ENCODE data around the gene TP73. TPM values are rescaled to one million over a fixed set of nuclear protein-coding genes. Genes with fewer than 3 reads are reported as not detected.
A peak's percentile ranks its signal among the peaks of the same experiment; 100 is the strongest.

TP73 gene
- total RNA-seq, 8 experiments from 2014 or later: 0.27 to 2.0 (median 0.83) TPM

GRCh38 chr1:3710251-3710650, 57.9 kb downstream of the TP73 start:
- in situ Hi-C loops (cut with MboI; ENCODE audit: low pct_unique_long_range_greater_than_20kb in 2 of 9, low sequenced_read_pairs in 9 of 9, unreplicated experiment in 9 of 9): no loop called here
- no peak for ATAC-seq (replicated peaks in 6 of 8)
- 27 to 88% (median 53%) methylated on average over 2 to 11 of the region's 15 CpGs; no CpG with 5 or more reads in 5 of the 10 experiments for WGBS, 10 experiments
- Histone ChIP-seq H3K27ac (no peak overlapping the region), H3K4me3 (no peak overlapping the region), H3K4me1 (replicated peaks in 1 of 2) (peaks cover 0 to 10% of the 10 kb centered on the region in 2 donors)

- 40 to 80% (median 80%) methylated on average over 1 to 2 of the region's 11 CpGs; no CpG with 5 or more reads in 7 of the 10 experiments for WGBS, 10 experiments
- peaks cover 0 to 14% of the 10 kb centered on the region in 2 donors for H3K4me1 ChIP-seq (replicated peaks in 1 of 2)
- in situ Hi-C loops (cut with MboI; ENCODE audit: low pct_unique_long_range_greater_than_20kb in 2 of 9, low sequenced_read_pairs in 9 of 9, unreplicated experiment in 9 of 9): no loop called here
- ATAC-seq (replicated peaks in 6 of 8): no peak
- H3K27ac ChIP-seq: no peak overlapping the region
- H3K4me3 ChIP-seq: no peak overlapping the region
Observed at GRCh38 chr1:3711381-3711779, 59.1 kb downstream of the TP73 start.

GRCh38 chr1:3711780-3712451, 59.6 kb downstream of the TP73 start:
- Histone ChIP-seq H3K4me1 (replicated peaks in 1 of 2) (peaks cover 2 to 19% of the 10 kb centered on the region in 2 donors), H3K4me3 (no peak overlapping the region), H3K27ac (no peak overlapping the region)
- WGBS, 10 experiments: 0 to 100% (median 48%) methylated on average over 1 to 20 of the region's 24 CpGs
- in situ Hi-C loops (cut with MboI; ENCODE audit: low pct_unique_long_range_greater_than_20kb in 2 of 9, low sequenced_read_pairs in 9 of 9, unreplicated experiment in 9 of 9): no loop called here
- peak in 6 of 8 experiments; percentile 16 to 53 (median 34) for ATAC-seq (replicated peaks in 6 of 8)

- in situ Hi-C loops (cut with MboI; ENCODE audit: low pct_unique_long_range_greater_than_20kb in 2 of 9, low sequenced_read_pairs in 9 of 9, unreplicated experiment in 9 of 9): no loop called here
- ATAC-seq (replicated peaks in 6 of 8): peak in 2 of 8 experiments; percentile 34 to 40
- WGBS, 10 experiments: 20 to 86% (median 55%) methylated on average over 1 to 11 of the region's 19 CpGs; no CpG with 5 or more reads in 4 of the 10 experiments
- H3K4me1 ChIP-seq (replicated peaks in 1 of 2): peaks cover 11 to 29% of the 10 kb centered on the region in 2 donors
- H3K27ac ChIP-seq: no peak overlapping the region
- H3K4me3 ChIP-seq: no peak overlapping the region
Observed at GRCh38 chr1:3712573-3713535, 60.5 kb downstream of the TP73 start.

- Histone ChIP-seq H3K4me3 (no peak overlapping the region), H3K4me1 (replicated peaks in 1 of 2) (peaks cover 21 to 31% of the 10 kb centered on the region in 2 donors), H3K27ac (no peak overlapping the region)
- ATAC-seq (replicated peaks in 6 of 8): no peak
- in situ Hi-C loops (cut with MboI; ENCODE audit: low pct_unique_long_range_greater_than_20kb in 2 of 9, low sequenced_read_pairs in 9 of 9, unreplicated experiment in 9 of 9): no loop called here
- WGBS, 10 experiments: 55 to 100% (median 79%) methylated on average over 1 to 6 of the region's 7 CpGs; no CpG with 5 or more reads in 5 of the 10 experiments
Observed at GRCh38 chr1:3713840-3714239, 61.5 kb downstream of the TP73 start.

- WGBS, 10 experiments: 83 to 90% methylated on average over 1 to 2 of the region's 10 CpGs; no CpG with 5 or more reads in 8 of the 10 experiments
- Histone ChIP-seq H3K4me3 (no peak overlapping the region), H3K27ac (no peak overlapping the region), H3K4me1 (replicated peaks in 1 of 2) (peaks cover 26 to 33% of the 10 kb centered on the region in 2 donors)
- no peak for ATAC-seq (replicated peaks in 6 of 8)
- in situ Hi-C loops (cut with MboI; ENCODE audit: low pct_unique_long_range_greater_than_20kb in 2 of 9, low sequenced_read_pairs in 9 of 9, unreplicated experiment in 9 of 9): no loop called here
Observed at GRCh38 chr1:3714284-3714741, 62.0 kb downstream of the TP73 start.

GRCh38 chr1:3714814-3715213, 62.5 kb downstream of the TP73 start:
- ATAC-seq (replicated peaks in 6 of 8): no peak
- Histone ChIP-seq H3K4me1 (replicated peaks in 1 of 2) (peaks cover 29 to 37% of the 10 kb centered on the region in 2 donors), H3K27ac (no peak overlapping the region), H3K4me3 (no peak overlapping the region)
- in situ Hi-C loops (cut with MboI; ENCODE audit: low pct_unique_long_range_greater_than_20kb in 2 of 9, low sequenced_read_pairs in 9 of 9, unreplicated experiment in 9 of 9): no loop called here
- WGBS, 10 experiments: 80 to 100% (median 88%) methylated on average over 1 to 4 of the region's 10 CpGs; no CpG with 5 or more reads in 7 of the 10 experiments

GRCh38 chr1:3716351-3716750, 64.0 kb downstream of the TP73 start:
- no peak overlapping the region for H3K4me3 ChIP-seq
- no peak for ATAC-seq (replicated peaks in 6 of 8)
- peaks cover 29 to 37% of the 10 kb centered on the region in 2 donors for H3K4me1 ChIP-seq (replicated peaks in 1 of 2)
- in situ Hi-C loops (cut with MboI; ENCODE audit: low pct_unique_long_range_greater_than_20kb in 2 of 9, low sequenced_read_pairs in 9 of 9, unreplicated experiment in 9 of 9): no loop called here
- H3K27ac ChIP-seq: no peak overlapping the region
- 66 to 68% methylated on average over 4 to 5 of the region's 6 CpGs; no CpG with 5 or more reads in 8 of the 10 experiments for WGBS, 10 experiments

GRCh38 chr1:3717041-3717714, 64.9 kb downstream of the TP73 start:
- peak in 5 of 8 experiments; percentile 24 to 52 (median 44) for ATAC-seq (replicated peaks in 6 of 8)
- H3K4me1 ChIP-seq (replicated peaks in 1 of 2): peaks cover 29 to 37% of the 10 kb centered on the region in 2 donors
- H3K27ac ChIP-seq: no peak overlapping the region
- no peak overlapping the region for H3K4me3 ChIP-seq
- 39 to 100% (median 64%) methylated on average over 1 to 9 of the region's 33 CpGs; no CpG with 5 or more reads in 5 of the 10 experiments for WGBS, 10 experiments
- in situ Hi-C loops (cut with MboI; ENCODE audit: low pct_unique_long_range_greater_than_20kb in 2 of 9, low sequenced_read_pairs in 9 of 9, unreplicated experiment in 9 of 9): no loop called here

GRCh38 chr1:3717715-3718601, 65.6 kb downstream of the TP73 start:
- peaks cover 29 to 34% of the 10 kb centered on the region in 2 donors for H3K4me1 ChIP-seq (replicated peaks in 1 of 2)
- H3K4me3 ChIP-seq: no peak overlapping the region
- 19 to 33% (median 21%) methylated on average over 3 to 9 of the region's 40 CpGs; no CpG with 5 or more reads in 7 of the 10 experiments for WGBS, 10 experiments
- in situ Hi-C loops (cut with MboI; ENCODE audit: low pct_unique_long_range_greater_than_20kb in 2 of 9, low sequenced_read_pairs in 9 of 9, unreplicated experiment in 9 of 9): no loop called here
- ATAC-seq (replicated peaks in 6 of 8): peak; percentile 36 to 85 (median 66)
- H3K27ac ChIP-seq: no peak overlapping the region

GRCh38 chr1:3718764-3719163, 66.4 kb downstream of the TP73 start:
- peak in 1 of 8 experiments; percentile 6 for ATAC-seq (replicated peaks in 6 of 8)
- in situ Hi-C loops (cut with MboI; ENCODE audit: low pct_unique_long_range_greater_than_20kb in 2 of 9, low sequenced_read_pairs in 9 of 9, unreplicated experiment in 9 of 9): no loop called here
- Histone ChIP-seq H3K27ac (no peak overlapping the region), H3K4me3 (no peak overlapping the region), H3K4me1 (replicated peaks in 1 of 2) (peaks cover 29 to 34% of the 10 kb centered on the region in 2 donors)
- WGBS, 10 experiments: 17 to 66% (median 50%) methylated on average over 2 to 8 of the region's 14 CpGs; no CpG with 5 or more reads in 7 of the 10 experiments
